ENCODE results near the gene SLC38A10.

The SLC38A10 gene

GRCh38 chr17:81287152-81287551 lies 8.0 kb downstream of the SLC38A10 start:
- Histone ChIP-seq H3K27ac (ENCODE audit: low read depth, low read length) (no peak overlapping the region), H3K23ac (ENCODE audit: low read length) (no peak overlapping the region), H4K5ac (ENCODE audit: low read length) (no peak overlapping the region), H2BK5ac (ENCODE audit: low read length) (no peak overlapping the region), H3K56ac (ENCODE audit: low read length) (no peak overlapping the region), H3K18ac (ENCODE audit: low read length) (no peak overlapping the region), H3K36me3 (ENCODE audit: control insufficient read depth, insufficient read depth, low read length) (no peaks in the 10 kb centered on the region), H3K79me2 (ENCODE audit: control insufficient read depth, insufficient read depth, low read length) (peaks cover 15% of the 10 kb centered on the region), H3K4me3 (ENCODE audit: low read length) (no peak overlapping the region), H4K8ac (ENCODE audit: low read depth, low read length) (no peak overlapping the region), H3K79me1 (ENCODE audit: low read length) (peaks cover 20% of the 10 kb centered on the region), H3K9ac (ENCODE audit: low read length) (no peak overlapping the region), H2BK15ac (replicated peaks; ENCODE audit: low read depth) (no peak overlapping the region), H3K27me3 (ENCODE audit: insufficient read depth, low read length, poor library complexity) (no peaks in the 10 kb centered on the region), H2AK5ac (ENCODE audit: low read length) (no peak overlapping the region), H3K4me2 (ENCODE audit: low read length) (no peak overlapping the region), H2BK120ac (ENCODE audit: low read depth, low read length) (no peak overlapping the region), H3K4me1 (ENCODE audit: control insufficient read depth, low read depth, low read length) (no peaks in the 10 kb centered on the region), H3K4ac (ENCODE audit: low read depth, low read length) (no peak overlapping the region)
- WGBS (ENCODE audit: extremely low coverage, insufficient coverage, low lambda C conversion rate): no CpG with 5 or more reads among the region's 21 CpGs
- DNase-seq: no peak

GRCh38 chr17:81286491-81287145 lies 8.5 kb downstream of the SLC38A10 start:
- Histone ChIP-seq H3K18ac (ENCODE audit: low read length) (no peak overlapping the region), H2BK5ac (ENCODE audit: low read length) (no peak overlapping the region), H3K23ac (ENCODE audit: low read length) (no peak overlapping the region), H3K9ac (ENCODE audit: low read length) (no peak overlapping the region), H3K4me1 (ENCODE audit: control insufficient read depth, low read depth, low read length) (no peaks in the 10 kb centered on the region), H3K79me2 (ENCODE audit: control insufficient read depth, insufficient read depth, low read length) (peaks cover 15% of the 10 kb centered on the region), H4K8ac (ENCODE audit: low read depth, low read length) (no peak overlapping the region), H2BK15ac (replicated peaks; ENCODE audit: low read depth) (no peak overlapping the region), H3K27me3 (ENCODE audit: insufficient read depth, low read length, poor library complexity) (no peaks in the 10 kb centered on the region), H3K4ac (ENCODE audit: low read depth, low read length) (no peak overlapping the region), H2AK5ac (ENCODE audit: low read length) (no peak overlapping the region), H3K4me2 (ENCODE audit: low read length) (no peak overlapping the region), H3K4me3 (ENCODE audit: low read length) (no peak overlapping the region), H2BK120ac (ENCODE audit: low read depth, low read length) (no peak overlapping the region), H3K79me1 (ENCODE audit: low read length) (peaks cover 19% of the 10 kb centered on the region), H3K56ac (ENCODE audit: low read length) (no peak overlapping the region), H3K36me3 (ENCODE audit: control insufficient read depth, insufficient read depth, low read length) (no peaks in the 10 kb centered on the region), H3K27ac (ENCODE audit: low read depth, low read length) (no peak overlapping the region), H4K5ac (ENCODE audit: low read length) (no peak overlapping the region)
- WGBS (ENCODE audit: extremely low coverage, insufficient coverage, low lambda C conversion rate): no CpG with 5 or more reads among the region's 23 CpGs
- no peak for DNase-seq

GRCh38 chr17:81285894-81286293 lies 9.2 kb downstream of the SLC38A10 start:
- H2BK120ac ChIP-seq (ENCODE audit: low read depth, low read length): no peak overlapping the region
- H3K79me2 ChIP-seq (ENCODE audit: control insufficient read depth, insufficient read depth, low read length): peaks cover 13% of the 10 kb centered on the region
- H4K5ac ChIP-seq (ENCODE audit: low read length): no peak overlapping the region
- H3K4ac ChIP-seq (ENCODE audit: low read depth, low read length): no peak overlapping the region
- no peak overlapping the region for H3K27ac ChIP-seq (ENCODE audit: low read depth, low read length)
- no peak overlapping the region for H3K4me2 ChIP-seq (ENCODE audit: low read length)
- DNase-seq: no peak
- no CpG with 5 or more reads among the region's 12 CpGs for WGBS (ENCODE audit: extremely low coverage, insufficient coverage, low lambda C conversion rate)
- H3K36me3 ChIP-seq (ENCODE audit: control insufficient read depth, insufficient read depth, low read length): no peaks in the 10 kb centered on the region
- H3K4me3 ChIP-seq (ENCODE audit: low read length): no peak overlapping the region
- H3K27me3 ChIP-seq (ENCODE audit: insufficient read depth, low read length, poor library complexity): no peaks in the 10 kb centered on the region
- H2AK5ac ChIP-seq (ENCODE audit: low read length): no peak overlapping the region
- no peaks in the 10 kb centered on the region for H3K4me1 ChIP-seq (ENCODE audit: control insufficient read depth, low read depth, low read length)
- H2BK15ac ChIP-seq (replicated peaks; ENCODE audit: low read depth): no peak overlapping the region
- H4K8ac ChIP-seq (ENCODE audit: low read depth, low read length): no peak overlapping the region
- H3K79me1 ChIP-seq (ENCODE audit: low read length): peaks cover 17% of the 10 kb centered on the region
- no peak overlapping the region for H2BK5ac ChIP-seq (ENCODE audit: low read length)
- no peak overlapping the region for H3K9ac ChIP-seq (ENCODE audit: low read length)
- H3K23ac ChIP-seq (ENCODE audit: low read length): no peak overlapping the region
- no peak overlapping the region for H3K56ac ChIP-seq (ENCODE audit: low read length)
- H3K18ac ChIP-seq (ENCODE audit: low read length): no peak overlapping the region

GRCh38 chr17:81285179-81285878 lies 9.8 kb downstream of the SLC38A10 start:
- peak overlapping the region; percentile 17 for H3K56ac ChIP-seq (ENCODE audit: low read length)
- H2BK15ac ChIP-seq (replicated peaks; ENCODE audit: low read depth): no peak overlapping the region
- H2BK5ac ChIP-seq (ENCODE audit: low read length): no peak overlapping the region
- no peak overlapping the region for H2BK120ac ChIP-seq (ENCODE audit: low read depth, low read length)
- H3K27ac ChIP-seq (ENCODE audit: low read depth, low read length): no peak overlapping the region
- no peak for DNase-seq
- H2AK5ac ChIP-seq (ENCODE audit: low read length): no peak overlapping the region
- no peaks in the 10 kb centered on the region for H3K27me3 ChIP-seq (ENCODE audit: insufficient read depth, low read length, poor library complexity)
- no peak overlapping the region for H3K9ac ChIP-seq (ENCODE audit: low read length)
- no peak overlapping the region for H3K23ac ChIP-seq (ENCODE audit: low read length)
- no peaks in the 10 kb centered on the region for H3K4me1 ChIP-seq (ENCODE audit: control insufficient read depth, low read depth, low read length)
- no peak overlapping the region for H3K4me2 ChIP-seq (ENCODE audit: low read length)
- peaks cover 11% of the 10 kb centered on the region for H3K79me2 ChIP-seq (ENCODE audit: control insufficient read depth, insufficient read depth, low read length)
- no peak overlapping the region for H3K18ac ChIP-seq (ENCODE audit: low read length)
- no CpG with 5 or more reads among the region's 37 CpGs for WGBS (ENCODE audit: extremely low coverage, insufficient coverage, low lambda C conversion rate)
- peaks cover 16% of the 10 kb centered on the region for H3K79me1 ChIP-seq (ENCODE audit: low read length)
- no peaks in the 10 kb centered on the region for H3K36me3 ChIP-seq (ENCODE audit: control insufficient read depth, insufficient read depth, low read length)
- H3K4ac ChIP-seq (ENCODE audit: low read depth, low read length): no peak overlapping the region
- H4K5ac ChIP-seq (ENCODE audit: low read length): no peak overlapping the region
- no peak overlapping the region for H4K8ac ChIP-seq (ENCODE audit: low read depth, low read length)
- H3K4me3 ChIP-seq (ENCODE audit: low read length): no peak overlapping the region

GRCh38 chr17:81282876-81283275 lies 12.2 kb downstream of the SLC38A10 start:
- no peak overlapping the region for H3K4me2 ChIP-seq (ENCODE audit: low read length)
- no peak overlapping the region for H2BK15ac ChIP-seq (replicated peaks; ENCODE audit: low read depth)
- H4K5ac ChIP-seq (ENCODE audit: low read length): no peak overlapping the region
- H3K4me3 ChIP-seq (ENCODE audit: low read length): no peak overlapping the region
- no peaks in the 10 kb centered on the region for H3K27me3 ChIP-seq (ENCODE audit: insufficient read depth, low read length, poor library complexity)
- H3K36me3 ChIP-seq (ENCODE audit: control insufficient read depth, insufficient read depth, low read length): no peaks in the 10 kb centered on the region
- H2BK5ac ChIP-seq (ENCODE audit: low read length): no peak overlapping the region
- no peak overlapping the region for H2BK120ac ChIP-seq (ENCODE audit: low read depth, low read length)
- H3K79me2 ChIP-seq (ENCODE audit: control insufficient read depth, insufficient read depth, low read length): peaks cover 4% of the 10 kb centered on the region
- H3K23ac ChIP-seq (ENCODE audit: low read length): no peak overlapping the region
- H3K4ac ChIP-seq (ENCODE audit: low read depth, low read length): no peak overlapping the region
- H3K79me1 ChIP-seq (ENCODE audit: low read length): peaks cover 5% of the 10 kb centered on the region
- DNase-seq: no peak
- H3K18ac ChIP-seq (ENCODE audit: low read length): no peak overlapping the region
- H3K56ac ChIP-seq (ENCODE audit: low read length): no peak overlapping the region
- H3K27ac ChIP-seq (ENCODE audit: low read depth, low read length): no peak overlapping the region
- no peaks in the 10 kb centered on the region for H3K4me1 ChIP-seq (ENCODE audit: control insufficient read depth, low read depth, low read length)
- H2AK5ac ChIP-seq (ENCODE audit: low read length): no peak overlapping the region
- no peak overlapping the region for H3K9ac ChIP-seq (ENCODE audit: low read length)
- no CpG with 5 or more reads among the region's 16 CpGs for WGBS (ENCODE audit: extremely low coverage, insufficient coverage, low lambda C conversion rate)
- H4K8ac ChIP-seq (ENCODE audit: low read depth, low read length): no peak overlapping the region

Measured in mesendoderm (in vitro differentiated cells).